WTC11 (cell line): ENCODE results near the gene LDAH.

Source experiments
- RORB ChIP-seq: fragments of 250-450 bp; sonication (Bioruptor Pico); IDR thresholded peaks from 2 replicates; pipeline ENCODE4 v1.9.0; 2021; ENCODE audit warnings: mild to moderate bottlenecking
- TCF7 ChIP-seq: sonication (generic); formaldehyde crosslinking; IDR thresholded peaks from 2 replicates; pipeline ENCODE4 v1.8.0; 2022; ENCODE audit warnings: mild to moderate bottlenecking, low read depth, missing genetic modification reagents, moderate library complexity
- USF2 ChIP-seq: sonication (generic); formaldehyde crosslinking; IDR thresholded peaks from 2 replicates; pipeline ENCODE4 v1.8.1; 2023; ENCODE audit warnings: mild to moderate bottlenecking, missing genetic modification reagents, moderate library complexity
- ZNF121 ChIP-seq: sonication (generic); formaldehyde crosslinking; IDR thresholded peaks from 2 replicates; pipeline ENCODE4 v1.8.0; 2023; ENCODE audit warnings: missing genetic modification reagents
- ZNF138 ChIP-seq: sonication (generic); formaldehyde crosslinking; conservative IDR thresholded peaks from 2 replicates; pipeline ENCODE4 v1.8.1; 2022; ENCODE audit warnings: mild to moderate bottlenecking, moderate library complexity, missing genetic modification reagents
- ZNF232 ChIP-seq: sonication (generic); formaldehyde crosslinking; IDR thresholded peaks from 2 replicates; pipeline ENCODE4 v1.8.0; 2022; ENCODE audit warnings: mild to moderate bottlenecking, missing genetic modification reagents
- ZNF263 ChIP-seq: sonication (generic); formaldehyde crosslinking; IDR thresholded peaks from 2 replicates; pipeline ENCODE4 v1.8.1; 2022; ENCODE audit warnings: low read depth, mild to moderate bottlenecking, moderate library complexity, missing genetic modification reagents
- TF ChIP-seq, protein P1 (sequence below): fragments of 200-600 bp; IDR thresholded peaks from 2 replicates; pipeline ENCODE4 v1.8.0; 2022; ENCODE audit warnings: antibody characterized with exemption
- TF ChIP-seq, protein P2 (sequence below): sonication (generic); formaldehyde crosslinking; IDR thresholded peaks from 2 replicates; pipeline ENCODE4 v1.8.0; 2022; ENCODE audit warnings: mild to moderate bottlenecking, missing genetic modification reagents
- TF ChIP-seq, protein P3 (sequence below): sonication (generic); formaldehyde crosslinking; conservative IDR thresholded peaks from 2 replicates; pipeline ENCODE4 v1.8.1; 2022; ENCODE audit warnings: mild to moderate bottlenecking, missing genetic modification reagents
- TF ChIP-seq, protein P4 (sequence below): sonication (generic); formaldehyde crosslinking; IDR thresholded peaks from 2 replicates; pipeline ENCODE4 v1.8.1; 2022; ENCODE audit warnings: low read depth, mild to moderate bottlenecking, moderate library complexity, missing genetic modification reagents, borderline replicate concordance

DNA sequence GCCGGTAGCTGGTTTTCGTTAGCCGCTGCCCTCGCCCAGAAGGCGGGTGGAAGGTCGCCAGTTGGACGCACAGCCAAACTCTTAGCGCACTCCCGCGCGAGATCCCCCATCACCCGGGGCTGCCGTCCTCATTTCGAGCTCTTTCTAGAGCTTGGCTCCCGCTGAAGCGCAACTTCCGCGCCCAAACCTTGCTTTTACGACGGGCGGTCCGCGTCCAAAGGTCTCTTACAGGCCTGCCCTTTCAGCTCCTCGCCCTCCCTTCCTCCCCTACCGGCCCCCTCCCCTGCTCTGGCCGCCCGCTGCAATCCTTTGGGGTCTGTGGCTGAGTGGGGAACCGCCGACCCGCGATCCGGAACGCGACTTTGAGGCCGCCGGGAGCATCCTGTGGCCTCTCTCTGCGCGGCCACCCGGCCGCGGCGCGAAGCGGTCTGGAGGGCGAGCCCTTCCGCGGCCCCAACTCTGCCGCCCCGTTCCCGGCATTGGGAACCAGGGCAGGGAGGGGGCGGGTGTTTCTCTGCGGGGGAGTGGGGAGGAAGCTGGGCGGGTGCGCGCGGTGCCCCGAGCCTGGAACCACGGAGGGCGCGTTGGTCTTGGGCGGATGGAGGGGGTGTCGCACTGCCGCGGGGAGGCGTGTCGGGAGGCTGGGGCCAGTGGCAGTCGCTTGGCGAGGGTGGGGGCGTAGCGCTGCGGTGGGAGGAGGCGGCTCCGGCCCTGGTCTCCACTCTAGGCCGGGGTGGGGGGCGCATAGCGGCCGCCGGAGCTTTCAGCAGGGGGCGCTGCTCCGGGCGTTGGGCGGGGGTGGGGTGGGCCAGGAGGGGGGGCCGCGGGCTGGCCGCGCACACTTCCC is 156.4 kb downstream of the LDAH start, which contains the start of gene GDF7:
- TF ChIP-seq, protein P1, sequence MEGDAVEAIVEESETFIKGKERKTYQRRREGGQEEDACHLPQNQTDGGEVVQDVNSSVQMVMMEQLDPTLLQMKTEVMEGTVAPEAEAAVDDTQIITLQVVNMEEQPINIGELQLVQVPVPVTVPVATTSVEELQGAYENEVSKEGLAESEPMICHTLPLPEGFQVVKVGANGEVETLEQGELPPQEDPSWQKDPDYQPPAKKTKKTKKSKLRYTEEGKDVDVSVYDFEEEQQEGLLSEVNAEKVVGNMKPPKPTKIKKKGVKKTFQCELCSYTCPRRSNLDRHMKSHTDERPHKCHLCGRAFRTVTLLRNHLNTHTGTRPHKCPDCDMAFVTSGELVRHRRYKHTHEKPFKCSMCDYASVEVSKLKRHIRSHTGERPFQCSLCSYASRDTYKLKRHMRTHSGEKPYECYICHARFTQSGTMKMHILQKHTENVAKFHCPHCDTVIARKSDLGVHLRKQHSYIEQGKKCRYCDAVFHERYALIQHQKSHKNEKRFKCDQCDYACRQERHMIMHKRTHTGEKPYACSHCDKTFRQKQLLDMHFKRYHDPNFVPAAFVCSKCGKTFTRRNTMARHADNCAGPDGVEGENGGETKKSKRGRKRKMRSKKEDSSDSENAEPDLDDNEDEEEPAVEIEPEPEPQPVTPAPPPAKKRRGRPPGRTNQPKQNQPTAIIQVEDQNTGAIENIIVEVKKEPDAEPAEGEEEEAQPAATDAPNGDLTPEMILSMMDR = peak; percentile 31; the same call in 1 of the 2 replicates
- no peak for TF ChIP-seq USF2 (CRISPR knock-in tag)
- no peak for TF ChIP-seq TCF7 (CRISPR knock-in tag)
- no peak for TF ChIP-seq ZNF263 (CRISPR knock-in tag)
- no peak for TF ChIP-seq ZNF138 (CRISPR knock-in tag)
- TF ChIP-seq ZNF121 (CRISPR knock-in tag) = no peak
- TF ChIP-seq, protein P2, sequence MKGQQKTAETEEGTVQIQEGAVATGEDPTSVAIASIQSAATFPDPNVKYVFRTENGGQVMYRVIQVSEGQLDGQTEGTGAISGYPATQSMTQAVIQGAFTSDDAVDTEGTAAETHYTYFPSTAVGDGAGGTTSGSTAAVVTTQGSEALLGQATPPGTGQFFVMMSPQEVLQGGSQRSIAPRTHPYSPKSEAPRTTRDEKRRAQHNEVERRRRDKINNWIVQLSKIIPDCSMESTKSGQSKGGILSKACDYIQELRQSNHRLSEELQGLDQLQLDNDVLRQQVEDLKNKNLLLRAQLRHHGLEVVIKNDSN = no peak
- no peak for TF ChIP-seq RORB (CRISPR knock-in tag)
- no peak for TF ChIP-seq ZNF232 (CRISPR knock-in tag)
- TF ChIP-seq, protein P3, sequence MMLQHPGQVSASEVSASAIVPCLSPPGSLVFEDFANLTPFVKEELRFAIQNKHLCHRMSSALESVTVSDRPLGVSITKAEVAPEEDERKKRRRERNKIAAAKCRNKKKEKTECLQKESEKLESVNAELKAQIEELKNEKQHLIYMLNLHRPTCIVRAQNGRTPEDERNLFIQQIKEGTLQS (CRISPR knock-in tag) = no peak
- TF ChIP-seq, protein P4, sequence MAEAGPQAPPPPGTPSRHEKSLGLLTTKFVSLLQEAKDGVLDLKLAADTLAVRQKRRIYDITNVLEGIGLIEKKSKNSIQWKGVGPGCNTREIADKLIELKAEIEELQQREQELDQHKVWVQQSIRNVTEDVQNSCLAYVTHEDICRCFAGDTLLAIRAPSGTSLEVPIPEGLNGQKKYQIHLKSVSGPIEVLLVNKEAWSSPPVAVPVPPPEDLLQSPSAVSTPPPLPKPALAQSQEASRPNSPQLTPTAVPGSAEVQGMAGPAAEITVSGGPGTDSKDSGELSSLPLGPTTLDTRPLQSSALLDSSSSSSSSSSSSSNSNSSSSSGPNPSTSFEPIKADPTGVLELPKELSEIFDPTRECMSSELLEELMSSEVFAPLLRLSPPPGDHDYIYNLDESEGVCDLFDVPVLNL (CRISPR knock-in tag) = no peak
